Hypothalamus (tissue), 51 donors: ENCODE results near the gene SERPINE3.

Source experiments
- DNase-seq, 51 donors: peaks; one replicate each; lab custom pipeline; 2025; lab: John Stamatoyannopoulos, UW

The SERPINE3 gene

GRCh38 chr13:51327961-51328360 lies 11.5 kb upstream of the SERPINE3 start:
- no peak for DNase-seq

- no peak for DNase-seq
These were observed 11.0 kb upstream of the SERPINE3 start for GRCh38 chr13:51328488-51328887.

- no peak for DNase-seq
These were observed 9.9 kb upstream of the SERPINE3 start for GRCh38 chr13:51329606-51330005.

GRCh38 chr13:51330791-51331190 lies 8.7 kb upstream of the SERPINE3 start:
- peak in 1 of 51 donors; percentile 25 for DNase-seq

GRCh38 chr13:51331354-51331861 lies 8.1 kb upstream of the SERPINE3 start:
- DNase-seq = no peak

- no peak for DNase-seq
These were observed 6.7 kb upstream of the SERPINE3 start for GRCh38 chr13:51332566-51333361.

- no peak for DNase-seq
These were observed 6.1 kb upstream of the SERPINE3 start for GRCh38 chr13:51333421-51333820.

GRCh38 chr13:51333826-51334225 lies 5.7 kb upstream of the SERPINE3 start:
- DNase-seq = no peak

- DNase-seq = no peak
These were observed 2.7 kb upstream of the SERPINE3 start for GRCh38 chr13:51336746-51337145.

- DNase-seq = no peak
These were observed 651 bp downstream of the SERPINE3 start for GRCh38 chr13:51339952-51340732.

GRCh38 chr13:51341232-51341631 lies 1.7 kb downstream of the SERPINE3 start:
- no peak for DNase-seq

GRCh38 chr13:51341791-51342190 lies 2.3 kb downstream of the SERPINE3 start:
- DNase-seq = no peak

- no peak for DNase-seq
These were observed 3.2 kb downstream of the SERPINE3 start for GRCh38 chr13:51342706-51343105.

- DNase-seq = no peak
These were observed 4.0 kb downstream of the SERPINE3 start for GRCh38 chr13:51343475-51343874.

GRCh38 chr13:51346397-51346796 lies 6.9 kb downstream of the SERPINE3 start:
- no peak for DNase-seq

GRCh38 chr13:51347099-51347498 lies 7.6 kb downstream of the SERPINE3 start:
- no peak for DNase-seq

- no peak for DNase-seq
These were observed 8.8 kb downstream of the SERPINE3 start for GRCh38 chr13:51348069-51348967.

- DNase-seq = no peak
These were observed 9.5 kb downstream of the SERPINE3 start for GRCh38 chr13:51349016-51349415.

- DNase-seq = no peak
These were observed 15.7 kb downstream of the SERPINE3 start for GRCh38 chr13:51355217-51355616.

- DNase-seq = no peak
These were observed 18.6 kb downstream of the SERPINE3 start for GRCh38 chr13:51357928-51358595.
